ENCODE data around the gene NEK1.

- no peak for TF ChIP-seq CTCF (IDR thresholded peaks at IDR 0.05)
- no peak for TF ChIP-seq ZFX (IDR thresholded peaks at IDR 0.05; ENCODE audit: borderline replicate concordance)
Observed at GRCh38 chr4:169410839-169411770, 201.3 kb downstream of the NEK1 start.
